OCI-LY3 (cell line): Measurements from ENCODE around the gene ACTR5.

ENCODE experiments used
- H2AFZ ChIP-seq: fragments of 200-600, 300-600 bp; shearing (Covaris generic); 2 replicates; pipeline ENCODE4 v1.6.0; 2014; ENCODE audit warnings: antibody characterized with exemption, low read depth, low read length
- H3K27ac ChIP-seq: fragments of 200-600, 300-600 bp; sonication (generic); 2 replicates; pipeline ENCODE4 v1.5.1; 2014; ENCODE audit warnings: mild to moderate bottlenecking, low read length, moderate library complexity, mixed read lengths
- H3K27me3 ChIP-seq: fragments of 200-600, 300-600 bp; sonication (generic); 2 replicates; pipeline ENCODE4 v1.6.1; 2014; ENCODE audit warnings: low read depth, low read length, mixed read lengths
- H3K36me3 ChIP-seq: fragments of 200-600, 300-600 bp; sonication (generic); replicated peaks from 2 replicates; pipeline ENCODE3; 2014; ENCODE audit warnings: low read depth, low read length, mixed read lengths
- H3K4me1 ChIP-seq: fragments of 300-600, 200-600 bp; sonication (generic); 2 replicates; pipeline ENCODE4 v1.6.1; 2014; ENCODE audit warnings: low read length, mixed read lengths
- H3K4me2 ChIP-seq: fragments of 200-600, 300-600 bp; sonication (generic); 2 replicates; pipeline ENCODE4 v1.6.1; 2014; ENCODE audit warnings: low read length, mixed read lengths
- H3K4me3 ChIP-seq: fragments of 300-600, 200-600 bp; sonication (generic); 2 replicates; pipeline ENCODE4 v1.5.1; 2014; ENCODE audit warnings: antibody characterized with exemption, mild to moderate bottlenecking, low read length, moderate library complexity
- H3K79me2 ChIP-seq: fragments of 300-600, 200-600 bp; shearing (Covaris generic); 2 replicates; pipeline ENCODE4 v1.6.1; 2014; ENCODE audit warnings: mild to moderate bottlenecking, low read length, mixed read lengths
- H3K9ac ChIP-seq: fragments of 300-600, 200-600 bp; shearing (Covaris generic); 2 replicates; pipeline ENCODE4 v1.6.0; 2014; ENCODE audit warnings: mild to moderate bottlenecking, low read length, moderate library complexity
- H3K9me3 ChIP-seq: fragments of 200-600, 300-600 bp; shearing (Covaris generic); 2 replicates; pipeline ENCODE4 v1.6.1; 2014; ENCODE audit warnings: low read length, mixed read lengths; ENCODE audit not compliant: insufficient read depth
- H4K20me1 ChIP-seq: fragments of 200-600, 300-600 bp; sonication (generic); 2 replicates; pipeline ENCODE4 v1.6.1; 2016; ENCODE audit warnings: low read length, mixed read lengths; ENCODE audit not compliant: insufficient read depth
- CTCF ChIP-seq: fragments of 200-600, 300-600 bp; sonication (generic); IDR thresholded peaks from 2 replicates; pipeline ENCODE4 v1.5.1; 2014; ENCODE audit warnings: antibody characterized with exemption, low read length, low read depth
- EZH2phosphoT487 ChIP-seq: fragments of 200-600 bp; shearing (Covaris generic); IDR thresholded peaks from 2 replicates; pipeline ENCODE4 v1.6.1; 2018; ENCODE audit warnings: antibody characterized with exemption, mixed run types, low read depth

The ACTR5 gene

GRCh38 chr20:38809942-38810341 lies 61.7 kb downstream of the ACTR5 start:
- Histone ChIP-seq H3K9ac (0 out of 2 replicates have a peak overlapping the region, but pooled peaks have one; percentile 3), H3K4me2 (peak overlapping the region; percentile 92), H3K4me1 (peaks cover 79% of the 10 kb centered on the region), H3K27ac (peak overlapping the region; percentile 82), H3K79me2 (peaks cover 100% of the 10 kb centered on the region), H4K20me1 (peaks cover 84% of the 10 kb centered on the region), H3K36me3 (peaks cover 76% of the 10 kb centered on the region), H2AFZ (no peak overlapping the region), H3K4me3 (peak overlapping the region; percentile 85; the same call in 1 of the 2 replicates), H3K9me3 (no peaks in the 10 kb centered on the region), H3K27me3 (no peaks in the 10 kb centered on the region)
- TF ChIP-seq CTCF (no peak), EZH2phosphoT487 (no peak)

GRCh38 chr20:38810926-38811630 lies 62.8 kb downstream of the ACTR5 start:
- peaks cover 100% of the 10 kb centered on the region for H3K79me2 ChIP-seq
- no peak overlapping the region for H3K9ac ChIP-seq
- no peaks in the 10 kb centered on the region for H3K27me3 ChIP-seq
- H4K20me1 ChIP-seq, result peaks cover 95% of the 10 kb centered on the region
- peak overlapping the region; percentile 92 for H3K4me2 ChIP-seq
- TF ChIP-seq EZH2phosphoT487, result no peak
- TF ChIP-seq CTCF, result no peak
- H3K27ac ChIP-seq, result peak overlapping the region; percentile 82
- H2AFZ ChIP-seq, result no peak overlapping the region
- no peaks in the 10 kb centered on the region for H3K9me3 ChIP-seq
- H3K4me1 ChIP-seq, result peaks cover 87% of the 10 kb centered on the region
- 0 out of 2 replicates have a peak overlapping the region, but pooled peaks have one; percentile 4 for H3K4me3 ChIP-seq
- H3K36me3 ChIP-seq, result peaks cover 85% of the 10 kb centered on the region

GRCh38 chr20:38811769-38812168 lies 63.5 kb downstream of the ACTR5 start:
- no peaks in the 10 kb centered on the region for H3K27me3 ChIP-seq

More at GRCh38 chr20:38811769-38812168, 63.5 kb downstream of the ACTR5 start:
- Histone ChIP-seq H3K79me2 (peaks cover 100% of the 10 kb centered on the region), H2AFZ (no peak overlapping the region), H3K4me3 (0 out of 2 replicates have a peak overlapping the region, but pooled peaks have one; percentile 0), H3K4me1 (peaks cover 94% of the 10 kb centered on the region), H3K4me2 (peak overlapping the region; percentile 92), H3K36me3 (peaks cover 87% of the 10 kb centered on the region), H3K27ac (peak overlapping the region; percentile 82), H3K9me3 (no peaks in the 10 kb centered on the region), H4K20me1 (peaks cover 99% of the 10 kb centered on the region), H3K9ac (no peak overlapping the region)
- no peak for TF ChIP-seq CTCF
- no peak for TF ChIP-seq EZH2phosphoT487
